Tibial artery (tissue), 4 donors: Measurements from ENCODE around the gene POMGNT1.

Source experiments
- DNase-seq, 2 donors: peaks; one replicate each; pipeline ENCODE4 v3.0.0-alpha.2; 2019
- H3K27ac ChIP-seq, 2 donors: fragments of 200-600 bp; sonication (generic) in 1 of 2; 1 replicate in 1 of 2; 2 replicates in 1 of 2; pipeline ENCODE4 v1.5.1; 2018 to 2019; ENCODE audit warnings: mild to moderate bottlenecking in 1 of 2
- H3K27me3 ChIP-seq, 2 donors: fragments of 200-600 bp; sonication (generic) in 1 of 2; one replicate each; pipeline versions ENCODE4 v1.5.1 to v1.6.0; 2016 to 2019
- H3K36me3 ChIP-seq, 3 donors: fragments of 200-600 bp; sonication (generic) in 2 of 3; one replicate each; pipeline ENCODE4 v1.5.1; 2016 to 2019; ENCODE audit warnings: mild to moderate bottlenecking in 2 of 3
- H3K4me1 ChIP-seq, 4 donors: fragments of 200-600 bp; sonication (generic) in 2 of 4; 1 replicate in 3 of 4; 2 replicates in 1 of 4; pipeline ENCODE4 v1.5.1; 2016 to 2019
- H3K4me3 ChIP-seq, 2 donors: fragments of 200-600 bp; sonication (generic) in 1 of 2; 1 replicate in 1 of 2; 2 replicates in 1 of 2; pipeline ENCODE4 v1.5.1; 2018 to 2019; ENCODE audit warnings: mild to moderate bottlenecking in 2 of 2
- H3K9me3 ChIP-seq, 3 donors: fragments of 200-600 bp; sonication (generic) in 1 of 3; one replicate each; pipeline ENCODE4 v1.5.1; 2016 to 2019
- intact Hi-C: fragments of 100-400 bp; cut with DNase I; formaldehyde crosslinking; loops from one replicate; pipeline ENCODE4 v1.15.0; 2023; ENCODE audit warnings: low total_unique reads
- TF ChIP-seq, protein P1 (sequence below), 2 experiments: fragments of 200-600 bp in 1 of 2; fragments of 450-650 bp in 1 of 2; IDR thresholded peaks; one replicate each; pipeline ENCODE4 v1.5.1; 2017 to 2019; ENCODE audit warnings: antibody characterized with exemption in 2 of 2, mild to moderate bottlenecking in 1 of 2, moderate library complexity in 1 of 2

Gene POMGNT1

GRCh38 chr1:46203738-46204405 is 5.6 kb upstream of the POMGNT1 start:
- Histone ChIP-seq H3K4me3 (peak overlapping the region; percentile 94), H3K27ac (peak overlapping the region; percentile 96 to 98), H3K27me3 (no peaks in the 10 kb centered on the region), H3K4me1 (peaks cover 0 to 39% (median 31%) of the 10 kb centered on the region in 4 donors), H3K36me3 (peaks cover 0 to 14% (median 0%) of the 10 kb centered on the region in 3 donors), H3K9me3 (no peaks in the 10 kb centered on the region)
- DNase-seq, result no peak
- intact Hi-C loops, result no loop called here
- TF ChIP-seq, protein P1, sequence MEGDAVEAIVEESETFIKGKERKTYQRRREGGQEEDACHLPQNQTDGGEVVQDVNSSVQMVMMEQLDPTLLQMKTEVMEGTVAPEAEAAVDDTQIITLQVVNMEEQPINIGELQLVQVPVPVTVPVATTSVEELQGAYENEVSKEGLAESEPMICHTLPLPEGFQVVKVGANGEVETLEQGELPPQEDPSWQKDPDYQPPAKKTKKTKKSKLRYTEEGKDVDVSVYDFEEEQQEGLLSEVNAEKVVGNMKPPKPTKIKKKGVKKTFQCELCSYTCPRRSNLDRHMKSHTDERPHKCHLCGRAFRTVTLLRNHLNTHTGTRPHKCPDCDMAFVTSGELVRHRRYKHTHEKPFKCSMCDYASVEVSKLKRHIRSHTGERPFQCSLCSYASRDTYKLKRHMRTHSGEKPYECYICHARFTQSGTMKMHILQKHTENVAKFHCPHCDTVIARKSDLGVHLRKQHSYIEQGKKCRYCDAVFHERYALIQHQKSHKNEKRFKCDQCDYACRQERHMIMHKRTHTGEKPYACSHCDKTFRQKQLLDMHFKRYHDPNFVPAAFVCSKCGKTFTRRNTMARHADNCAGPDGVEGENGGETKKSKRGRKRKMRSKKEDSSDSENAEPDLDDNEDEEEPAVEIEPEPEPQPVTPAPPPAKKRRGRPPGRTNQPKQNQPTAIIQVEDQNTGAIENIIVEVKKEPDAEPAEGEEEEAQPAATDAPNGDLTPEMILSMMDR (IDR thresholded peaks at IDR 0.05), result no peak

- Histone ChIP-seq H3K4me3 (peak overlapping the region in 1 of 2 donors; percentile 89), H3K36me3 (peaks cover 0 to 25% (median 15%) of the 10 kb centered on the region in 3 donors), H3K4me1 (peaks cover 0 to 38% (median 26%) of the 10 kb centered on the region in 4 donors), H3K9me3 (no peaks in the 10 kb centered on the region), H3K27ac (peak overlapping the region; percentile 82 to 84), H3K27me3 (no peaks in the 10 kb centered on the region)
- TF ChIP-seq, protein P1 (IDR thresholded peaks at IDR 0.05), result no peak
- intact Hi-C loops, result no loop called here
- DNase-seq, result no peak
These were observed 1.1 kb upstream of the POMGNT1 start for GRCh38 chr1:46199233-46199749.

DNA sequence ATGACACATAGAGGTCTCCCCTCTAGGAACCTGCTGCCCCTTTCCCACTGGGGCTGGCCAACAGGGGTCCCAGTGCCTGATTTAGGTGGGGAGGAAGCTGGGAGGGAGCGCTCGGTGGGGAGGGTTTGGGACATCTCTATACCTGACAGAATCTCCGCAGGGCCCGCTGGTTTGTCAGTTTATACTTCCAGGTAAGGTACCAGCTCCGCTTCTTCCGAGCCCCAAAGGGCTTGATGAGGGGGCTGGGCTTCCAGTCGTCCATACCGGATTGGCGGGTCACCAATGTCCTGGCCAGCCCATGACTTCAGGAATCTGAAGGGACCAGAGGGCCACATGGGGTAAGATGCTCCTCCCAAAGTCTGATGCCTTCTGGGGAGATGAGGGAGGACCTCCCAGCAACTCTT is 672 bp downstream of the POMGNT1 start:
- TF ChIP-seq, protein P1 (IDR thresholded peaks at IDR 0.05), result no peak
- Histone ChIP-seq H3K4me1 (peaks cover 0 to 35% (median 24%) of the 10 kb centered on the region in 4 donors), H3K9me3 (no peaks in the 10 kb centered on the region), H3K36me3 (peaks cover 8 to 42% (median 31%) of the 10 kb centered on the region in 3 donors), H3K4me3 (peak overlapping the region; percentile 63 to 89), H3K27me3 (no peaks in the 10 kb centered on the region), H3K27ac (peak overlapping the region; percentile 82 to 84)
- no peak for DNase-seq
- intact Hi-C loops, result no loop called here

DNA sequence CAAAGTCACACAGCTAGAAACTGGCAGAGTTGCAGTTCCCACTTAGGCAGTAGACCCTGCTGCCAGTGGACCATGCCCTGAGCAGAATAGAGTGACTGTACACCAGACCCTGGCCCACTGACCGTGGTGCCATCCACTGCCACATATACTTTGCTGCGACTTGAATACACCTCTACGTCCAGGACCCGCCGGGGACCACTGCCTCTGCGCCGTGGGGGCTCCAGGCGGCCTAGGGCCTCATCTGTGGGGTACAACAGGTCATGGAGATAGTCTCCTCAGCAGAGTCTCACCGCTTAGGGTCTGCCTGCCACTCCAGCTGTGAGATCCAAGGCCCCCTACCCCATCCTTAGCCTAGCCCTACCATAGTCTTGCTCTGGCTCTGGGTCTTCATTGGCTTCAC is 1.6 kb downstream of the POMGNT1 start:
- Histone ChIP-seq H3K27ac (peak overlapping the region in 1 of 2 donors; percentile 82), H3K4me3 (no peak overlapping the region), H3K27me3 (no peaks in the 10 kb centered on the region), H3K36me3 (peaks cover 8 to 52% (median 40%) of the 10 kb centered on the region in 3 donors), H3K4me1 (peaks cover 0 to 35% (median 21%) of the 10 kb centered on the region in 4 donors), H3K9me3 (no peaks in the 10 kb centered on the region)
- TF ChIP-seq, protein P1 (IDR thresholded peaks at IDR 0.05), result no peak
- intact Hi-C loops, result no loop called here
- no peak for DNase-seq

GRCh38 chr1:46194641-46195193 is 3.5 kb downstream of the POMGNT1 start:
- H3K36me3 ChIP-seq, result peaks cover 15 to 71% (median 51%) of the 10 kb centered on the region in 3 donors
- no peak overlapping the region for H3K27ac ChIP-seq
- peaks cover 0 to 35% (median 25%) of the 10 kb centered on the region in 4 donors for H3K4me1 ChIP-seq
- no peak for DNase-seq
- intact Hi-C loops, result no loop called here
- TF ChIP-seq, protein P1 (IDR thresholded peaks at IDR 0.05), result no peak
- no peaks in the 10 kb centered on the region for H3K27me3 ChIP-seq
- H3K4me3 ChIP-seq, result no peak overlapping the region
- no peaks in the 10 kb centered on the region for H3K9me3 ChIP-seq
